Measurements from ENCODE around the gene GPRASP3.

DNA sequence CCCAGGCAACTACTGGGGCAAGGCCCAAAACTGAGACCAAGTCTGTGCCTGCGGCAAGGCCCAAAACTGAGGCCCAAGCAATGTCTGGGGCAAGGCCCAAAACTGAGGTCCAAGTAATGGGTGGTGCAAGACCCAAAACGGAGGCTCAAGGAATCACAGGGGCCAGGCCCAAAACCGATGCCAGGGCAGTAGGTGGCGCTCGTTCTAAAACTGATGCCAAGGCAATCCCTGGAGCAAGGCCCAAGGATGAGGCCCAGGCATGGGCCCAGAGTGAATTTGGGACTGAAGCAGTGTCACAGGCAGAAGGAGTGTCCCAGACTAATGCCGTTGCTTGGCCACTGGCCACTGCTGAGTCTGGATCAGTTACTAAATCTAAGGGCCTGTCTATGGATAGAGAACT is 5.5 kb upstream of the GPRASP3 start:
- TF ChIP-seq, protein P1, sequence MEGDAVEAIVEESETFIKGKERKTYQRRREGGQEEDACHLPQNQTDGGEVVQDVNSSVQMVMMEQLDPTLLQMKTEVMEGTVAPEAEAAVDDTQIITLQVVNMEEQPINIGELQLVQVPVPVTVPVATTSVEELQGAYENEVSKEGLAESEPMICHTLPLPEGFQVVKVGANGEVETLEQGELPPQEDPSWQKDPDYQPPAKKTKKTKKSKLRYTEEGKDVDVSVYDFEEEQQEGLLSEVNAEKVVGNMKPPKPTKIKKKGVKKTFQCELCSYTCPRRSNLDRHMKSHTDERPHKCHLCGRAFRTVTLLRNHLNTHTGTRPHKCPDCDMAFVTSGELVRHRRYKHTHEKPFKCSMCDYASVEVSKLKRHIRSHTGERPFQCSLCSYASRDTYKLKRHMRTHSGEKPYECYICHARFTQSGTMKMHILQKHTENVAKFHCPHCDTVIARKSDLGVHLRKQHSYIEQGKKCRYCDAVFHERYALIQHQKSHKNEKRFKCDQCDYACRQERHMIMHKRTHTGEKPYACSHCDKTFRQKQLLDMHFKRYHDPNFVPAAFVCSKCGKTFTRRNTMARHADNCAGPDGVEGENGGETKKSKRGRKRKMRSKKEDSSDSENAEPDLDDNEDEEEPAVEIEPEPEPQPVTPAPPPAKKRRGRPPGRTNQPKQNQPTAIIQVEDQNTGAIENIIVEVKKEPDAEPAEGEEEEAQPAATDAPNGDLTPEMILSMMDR (IDR thresholded peaks at IDR 0.05) = no peak
- no peak for TF ChIP-seq POLR2AphosphoS5 (IDR thresholded peaks at IDR 0.05)

All from transverse colon (tissue), 4 donors.